ENCODE results near the gene ALK.

The ALK gene

GRCh38 chr2:29570539-29570938 lies 350.8 kb downstream of the ALK start:
- H3K4me3 ChIP-seq (ENCODE audit: control insufficient read depth, low read depth, low read length) = no peak overlapping the region
- no peak for TF ChIP-seq CTCF (IDR thresholded peaks at IDR 0.05; ENCODE audit: control insufficient read depth, insufficient read depth, low read depth, low read length, missing control alignments)
- no peak for DNase-seq (ENCODE audit: low read depth)

- no peak for DNase-seq (ENCODE audit: low read depth)
- TF ChIP-seq CTCF (IDR thresholded peaks at IDR 0.05; ENCODE audit: control insufficient read depth, insufficient read depth, low read depth, low read length, missing control alignments) = no peak
- no peak overlapping the region for H3K4me3 ChIP-seq (ENCODE audit: control insufficient read depth, low read depth, low read length)
Measured at GRCh38 chr2:29567906-29568520, 353.4 kb downstream of the ALK start.

- no peak for TF ChIP-seq CTCF (IDR thresholded peaks at IDR 0.05; ENCODE audit: control insufficient read depth, insufficient read depth, low read depth, low read length, missing control alignments)
- H3K4me3 ChIP-seq (ENCODE audit: control insufficient read depth, low read depth, low read length) = no peak overlapping the region
- no peak for DNase-seq (ENCODE audit: low read depth)
Measured at GRCh38 chr2:29563697-29564096, 357.7 kb downstream of the ALK start.

GRCh38 chr2:29562896-29563295 lies 358.5 kb downstream of the ALK start:
- H3K4me3 ChIP-seq (ENCODE audit: control insufficient read depth, low read depth, low read length) = no peak overlapping the region
- no peak for TF ChIP-seq CTCF (IDR thresholded peaks at IDR 0.05; ENCODE audit: control insufficient read depth, insufficient read depth, low read depth, low read length, missing control alignments)
- DNase-seq (ENCODE audit: low read depth) = no peak

GRCh38 chr2:29562319-29562718 lies 359.1 kb downstream of the ALK start:
- no peak for TF ChIP-seq CTCF (IDR thresholded peaks at IDR 0.05; ENCODE audit: control insufficient read depth, insufficient read depth, low read depth, low read length, missing control alignments)
- no peak overlapping the region for H3K4me3 ChIP-seq (ENCODE audit: control insufficient read depth, low read depth, low read length)
- no peak for DNase-seq (ENCODE audit: low read depth)

- no peak for DNase-seq (ENCODE audit: low read depth)
- no peak for TF ChIP-seq CTCF (IDR thresholded peaks at IDR 0.05; ENCODE audit: control insufficient read depth, insufficient read depth, low read depth, low read length, missing control alignments)
- H3K4me3 ChIP-seq (ENCODE audit: control insufficient read depth, low read depth, low read length) = no peak overlapping the region
Measured at GRCh38 chr2:29561628-29562027, 359.8 kb downstream of the ALK start.

GRCh38 chr2:29561181-29561580 lies 360.2 kb downstream of the ALK start:
- no peak for TF ChIP-seq CTCF (IDR thresholded peaks at IDR 0.05; ENCODE audit: control insufficient read depth, insufficient read depth, low read depth, low read length, missing control alignments)
- no peak overlapping the region for H3K4me3 ChIP-seq (ENCODE audit: control insufficient read depth, low read depth, low read length)
- DNase-seq (ENCODE audit: low read depth) = no peak

Measured in AG09309 (cell line).